HG02885 (cell line): Measurements from ENCODE around the gene RBMS3.

Source experiments
- ATAC-seq: cut with Tn5 transposase; IDR thresholded peaks from one replicate; pipeline ENCODE4 v1.9.1; 2021; ENCODE audit warnings: mild to moderate bottlenecking; ENCODE audit not compliant: unreplicated experiment, poor library complexity

The RBMS3 gene

DNA sequence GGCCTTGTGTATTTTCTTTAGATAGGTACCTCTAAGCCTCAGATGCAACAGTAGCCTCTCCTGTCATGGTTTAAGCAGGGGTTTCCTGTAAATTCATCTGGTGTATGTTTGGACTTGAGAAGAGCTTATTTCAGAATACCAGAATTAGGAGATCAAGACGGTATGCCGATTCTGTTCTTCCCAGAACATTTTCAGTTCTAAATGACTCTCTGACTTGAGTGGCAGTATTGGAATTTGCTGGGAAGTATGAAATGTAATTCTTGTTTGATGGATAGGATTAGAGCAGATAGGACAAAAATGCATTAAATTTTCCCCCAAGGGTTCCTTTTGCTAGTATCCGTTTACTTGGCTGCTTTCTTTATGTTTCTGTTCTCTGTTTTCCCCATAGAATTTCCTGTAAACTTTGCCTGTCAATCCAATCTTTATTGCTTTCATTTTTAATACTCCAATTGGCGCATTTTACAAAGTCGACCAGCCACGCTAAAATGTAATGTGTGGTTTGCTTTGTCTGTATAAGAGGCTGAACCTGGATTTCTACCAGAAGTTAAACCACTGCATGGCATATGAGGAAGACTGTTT is 612.2 kb downstream of the RBMS3 start:
- no peak for ATAC-seq

DNA sequence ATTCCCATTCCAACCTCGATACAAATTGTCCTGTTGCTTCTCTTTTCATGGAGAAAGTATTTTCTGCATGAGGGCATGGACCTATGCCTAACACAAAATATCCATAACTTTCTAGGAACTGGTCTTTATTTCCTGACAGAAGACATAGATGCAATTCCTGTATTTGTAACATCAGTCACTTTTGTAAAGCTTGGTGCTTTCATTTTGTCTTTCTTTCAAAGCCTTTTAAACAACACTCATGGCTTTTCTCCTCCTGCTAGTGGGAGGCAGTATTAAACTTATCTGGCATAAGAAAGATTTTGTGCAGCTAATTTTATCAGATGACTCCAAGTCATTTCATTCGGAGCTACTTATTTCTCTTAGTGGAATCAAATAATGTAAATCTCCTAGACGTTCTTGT is 616.0 kb downstream of the RBMS3 start:
- no peak for ATAC-seq

GRCh38 chr3:29898171-29898965 is 617.5 kb downstream of the RBMS3 start:
- no peak for ATAC-seq

DNA sequence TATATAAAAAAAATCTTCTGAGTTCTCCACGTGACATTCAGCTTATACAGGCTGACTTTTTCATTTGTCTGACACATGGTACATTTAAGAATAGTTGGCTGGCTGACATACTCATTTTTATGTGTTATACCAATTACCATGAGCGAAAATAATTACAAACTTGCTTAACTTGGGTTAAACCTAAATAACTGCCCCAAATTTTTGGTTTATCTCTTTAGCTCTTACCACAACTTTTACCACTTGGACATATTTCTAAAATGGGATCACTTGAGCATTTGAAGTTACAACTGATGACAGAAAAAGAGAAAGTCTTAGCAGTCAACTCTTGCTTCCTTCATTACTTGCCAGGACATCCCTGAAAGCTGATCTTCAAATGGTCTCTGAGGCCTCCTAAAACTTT is 618.1 kb downstream of the RBMS3 start:
- no peak for ATAC-seq

DNA sequence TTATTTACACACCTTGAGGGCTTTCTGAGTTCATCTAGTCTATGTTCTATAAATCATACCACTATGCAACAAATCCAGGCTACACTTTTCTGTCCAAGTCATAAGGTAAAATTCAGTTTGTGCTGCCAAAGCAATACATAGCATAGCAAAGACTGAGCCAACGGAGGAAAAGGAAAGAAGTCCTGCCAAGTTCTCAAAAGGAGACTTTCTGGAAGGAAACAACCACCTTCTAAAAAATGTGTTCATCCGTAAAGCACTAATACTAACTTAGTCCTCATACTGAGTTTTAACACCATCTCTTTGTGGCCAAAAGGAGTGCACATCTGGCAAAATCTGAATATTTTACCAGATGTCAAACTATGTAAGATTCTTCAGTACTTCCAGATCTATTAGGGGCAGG is 620.2 kb downstream of the RBMS3 start:
- no peak for ATAC-seq

- no peak for ATAC-seq
Observed at GRCh38 chr3:29903600-29903999, 622.7 kb downstream of the RBMS3 start.

GRCh38 chr3:29906906-29907305 is 626.0 kb downstream of the RBMS3 start:
- ATAC-seq = no peak

GRCh38 chr3:29912600-29913288 is 631.9 kb downstream of the RBMS3 start:
- ATAC-seq = no peak

DNA sequence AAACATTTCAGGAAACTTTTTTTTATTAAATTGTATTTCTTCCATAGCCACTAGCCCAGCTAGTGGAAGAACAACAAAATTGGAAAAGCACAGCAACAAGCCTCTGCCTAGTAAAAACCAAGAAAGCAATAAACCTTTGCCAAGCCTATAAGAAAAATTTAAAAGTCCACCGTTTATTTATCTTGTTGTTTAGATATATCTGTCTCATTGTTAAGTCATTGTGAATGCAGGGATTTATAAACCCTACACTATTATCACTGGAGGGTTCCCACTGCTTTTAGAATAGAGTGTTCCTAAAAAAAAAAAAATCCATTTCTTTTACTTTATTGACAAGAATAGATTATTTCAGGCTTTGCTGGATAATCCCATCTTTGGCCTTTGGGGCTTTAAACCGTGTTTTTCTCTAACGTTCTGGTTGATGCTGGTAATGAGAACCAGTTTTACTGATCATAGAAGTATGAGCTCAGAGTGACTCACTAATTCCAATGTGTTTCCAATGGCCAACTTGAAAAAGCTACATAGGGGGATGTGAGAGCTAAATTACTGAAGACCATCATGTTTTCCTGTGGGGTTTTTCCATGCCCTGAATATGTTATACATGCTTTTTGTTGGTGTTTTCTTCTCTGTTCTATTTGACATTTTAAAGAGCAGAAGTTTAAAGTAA is 634.1 kb downstream of the RBMS3 start:
- ATAC-seq = no peak

- no peak for ATAC-seq
Observed at GRCh38 chr3:29919571-29919970, 638.7 kb downstream of the RBMS3 start.

DNA sequence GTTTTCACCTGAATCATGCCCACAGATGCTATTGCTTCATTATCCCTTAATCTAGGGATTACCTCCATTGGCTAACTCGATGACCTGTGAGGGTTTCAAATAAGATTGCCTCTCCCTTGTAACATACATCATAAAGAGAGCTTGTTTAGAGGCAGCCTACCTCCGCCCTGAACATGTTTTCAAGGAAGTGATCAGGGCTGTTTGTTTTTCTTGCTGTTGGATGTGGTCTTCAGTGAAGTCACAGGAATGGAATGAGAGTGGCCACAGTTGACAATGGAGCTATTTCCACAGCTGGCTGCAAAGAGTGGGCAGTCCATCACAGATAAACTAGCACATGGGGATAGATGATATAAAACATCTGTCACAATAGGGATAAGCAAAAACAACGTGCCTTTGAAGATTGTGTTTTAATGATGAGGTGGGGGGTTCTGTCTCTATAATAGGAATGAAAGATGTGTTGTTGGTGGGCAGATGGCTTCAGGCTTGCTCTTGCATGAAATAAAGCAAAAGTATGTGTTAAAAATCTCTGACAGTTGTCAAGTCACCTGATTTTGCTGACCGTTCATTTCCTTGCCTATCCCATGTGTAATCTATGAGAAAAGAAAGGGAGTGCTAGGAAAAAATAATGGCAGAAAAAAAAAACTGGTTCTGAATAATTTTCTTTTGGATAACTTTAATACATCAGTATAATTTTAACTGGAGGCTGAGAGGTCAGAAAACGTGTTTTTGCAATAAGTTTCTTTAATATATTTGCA is 642.3 kb downstream of the RBMS3 start:
- no peak for ATAC-seq

- ATAC-seq = no peak
Observed at GRCh38 chr3:29924783-29925561, 644.1 kb downstream of the RBMS3 start.

- no peak for ATAC-seq
Observed at GRCh38 chr3:29926378-29926777, 645.5 kb downstream of the RBMS3 start.

GRCh38 chr3:29932696-29933325 is 651.9 kb downstream of the RBMS3 start:
- ATAC-seq = no peak

DNA sequence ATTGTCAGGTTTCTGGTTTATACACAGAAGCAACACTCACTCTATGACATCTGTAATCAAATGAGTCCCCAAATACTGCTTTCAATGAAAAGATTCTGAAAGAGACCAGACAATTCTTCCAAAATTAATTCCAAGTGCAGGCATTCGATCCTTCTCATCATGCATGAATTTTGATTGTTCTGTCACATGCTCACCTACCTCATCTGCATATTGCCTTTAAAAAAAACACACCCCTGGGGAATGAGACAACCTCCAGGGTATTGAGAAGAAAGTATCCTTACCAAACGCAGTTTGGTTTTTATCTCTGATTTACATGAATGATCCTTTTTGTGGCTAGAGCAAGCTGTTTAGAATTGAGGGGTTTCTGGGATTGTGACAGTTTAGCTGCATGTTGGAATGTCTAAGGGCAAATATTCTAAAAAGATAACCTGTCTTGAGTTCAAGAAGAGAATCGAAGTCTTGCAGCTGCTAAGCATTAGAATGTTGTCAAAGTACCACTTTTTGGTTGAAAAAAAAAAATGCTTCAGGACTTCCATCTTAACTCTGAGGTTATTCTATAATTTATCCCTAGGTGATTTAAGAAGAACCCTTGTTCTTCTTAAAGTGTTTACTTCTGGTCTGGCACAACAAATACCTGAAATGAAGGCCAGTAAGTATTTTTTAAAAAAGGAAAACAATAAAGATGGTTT is 653.1 kb downstream of the RBMS3 start:
- ATAC-seq = no peak

DNA sequence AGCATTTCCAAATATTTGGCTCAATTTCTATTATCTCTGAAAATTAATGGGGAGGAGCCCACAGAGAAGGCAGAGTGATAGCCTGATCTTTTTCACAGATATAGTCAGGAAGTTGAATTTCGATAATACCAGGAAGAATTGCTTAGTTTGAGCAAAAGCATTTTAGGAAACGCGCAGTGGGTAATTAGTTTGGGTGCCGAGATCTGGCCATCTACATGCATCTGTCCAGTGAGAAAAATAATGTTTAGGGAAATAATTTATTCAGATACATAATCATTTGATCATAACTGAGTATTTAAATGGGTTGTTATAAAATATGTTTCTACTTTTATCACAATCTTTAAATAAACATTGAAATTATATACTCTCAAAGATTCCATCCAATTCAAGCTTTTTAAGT is 653.9 kb downstream of the RBMS3 start:
- ATAC-seq = no peak

- ATAC-seq = peak; percentile 80
Observed at GRCh38 chr3:29936054-29936453, 655.2 kb downstream of the RBMS3 start.

- ATAC-seq = no peak
Observed at GRCh38 chr3:29936766-29937165, 655.9 kb downstream of the RBMS3 start.

GRCh38 chr3:29937185-29937584 is 656.3 kb downstream of the RBMS3 start:
- no peak for ATAC-seq
